AG10803 (cell line): ENCODE data around the gene TSPEAR.
"Not testable (repeated sequence)": the region's sequence is repeated elsewhere in the genome, so short reads cannot be mapped to it uniquely, and the experiment has no call there.

Experiments
- DNase-seq: peaks from one replicate; pipeline ENCODE4 v3.0.0; 2010; ENCODE audit warnings: low read depth
- H3K4me3 ChIP-seq: 2 replicates; pipeline ENCODE4 v1.5.1; 2011; ENCODE audit warnings: mild to moderate bottlenecking, low read length, control low read depth
- CTCF ChIP-seq: conservative IDR thresholded peaks from 2 replicates; pipeline ENCODE4 v1.5.1; 2011; ENCODE audit warnings: mild to moderate bottlenecking, low read length, control low read depth, inconsistent platforms

TSPEAR gene

GRCh38 chr21:44558695-44559094 is 152.7 kb downstream of the TSPEAR start, which contains the start of gene KRTAP10-3:
Gene KRTAP10-3, minus strand, starts transcription at chr21:44558795. Its CDS starts 80 bp downstream, at chr21:44558715.
- no peak within 1 kb of the TSS for H3K4me3 ChIP-seq
- DNase-seq: no peak
- no peak for TF ChIP-seq CTCF

DNA sequence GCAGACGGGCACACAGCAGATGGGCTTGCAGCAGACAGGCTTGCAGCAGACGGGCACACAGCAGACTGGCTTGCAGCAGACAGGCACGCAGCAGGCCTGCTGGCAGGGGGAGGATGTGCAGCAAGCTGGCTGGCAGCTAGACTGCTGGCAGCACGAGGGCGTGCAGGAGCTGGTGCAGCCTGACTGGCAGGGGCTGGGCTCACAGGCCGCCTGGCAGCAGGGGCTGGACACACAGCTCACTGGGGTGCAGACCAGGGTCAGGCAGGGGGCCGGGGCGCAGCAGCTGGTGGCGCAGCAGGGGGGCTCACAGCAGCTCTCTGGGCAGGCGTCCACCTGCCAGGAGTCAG is 153.1 kb downstream of the TSPEAR start:
- DNase-seq, H3K4me3 ChIP-seq: not testable (repeated sequence)

DNA sequence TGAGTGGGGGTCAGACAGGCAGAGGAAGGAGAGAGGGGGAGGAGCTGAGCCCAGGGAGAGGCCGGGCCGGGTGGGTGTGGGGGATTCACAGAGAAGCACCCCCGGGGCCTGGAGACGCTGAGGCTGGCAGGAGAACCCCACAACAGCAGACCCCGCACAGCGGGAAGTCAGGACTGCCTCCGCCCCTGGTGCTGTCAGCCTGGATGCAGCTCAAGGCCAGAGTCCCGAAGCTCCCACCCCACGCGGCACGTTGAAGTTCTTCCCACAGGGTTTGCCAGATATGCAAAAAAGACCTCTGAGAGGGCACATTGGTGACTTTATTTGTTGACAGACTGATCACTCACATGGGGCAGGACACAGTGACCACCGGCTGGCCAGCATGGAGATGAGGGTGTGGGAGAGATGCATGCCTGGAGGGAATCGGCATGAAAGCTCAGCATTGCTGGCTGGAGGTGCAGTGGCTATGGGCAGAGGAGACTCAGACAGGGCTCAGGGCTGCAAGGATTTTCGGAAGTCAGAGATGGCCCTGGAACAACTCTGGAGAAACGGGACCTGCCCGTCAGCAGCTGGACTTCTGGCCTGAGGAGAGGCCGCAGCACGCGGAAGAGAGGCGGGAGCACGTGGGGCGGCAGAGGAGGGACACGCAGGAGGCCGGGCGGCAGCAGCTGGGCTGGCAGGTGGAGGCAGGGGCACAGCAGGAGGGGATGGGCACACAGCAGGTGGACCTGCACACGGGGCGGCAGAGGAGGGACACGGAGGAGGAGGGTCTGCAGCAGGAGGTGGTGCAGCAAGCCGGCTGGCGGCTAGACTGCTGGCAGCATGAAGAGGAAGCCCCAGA is 153.7 kb downstream of the TSPEAR start:
- TF ChIP-seq CTCF: no peak
- no peak overlapping the region for H3K4me3 ChIP-seq
- DNase-seq: no peak

- DNase-seq: no peak
- H3K4me3 ChIP-seq: no peak overlapping the region
- TF ChIP-seq CTCF: no peak
These were observed 154.5 kb downstream of the TSPEAR start for GRCh38 chr21:44556879-44557278.

DNA sequence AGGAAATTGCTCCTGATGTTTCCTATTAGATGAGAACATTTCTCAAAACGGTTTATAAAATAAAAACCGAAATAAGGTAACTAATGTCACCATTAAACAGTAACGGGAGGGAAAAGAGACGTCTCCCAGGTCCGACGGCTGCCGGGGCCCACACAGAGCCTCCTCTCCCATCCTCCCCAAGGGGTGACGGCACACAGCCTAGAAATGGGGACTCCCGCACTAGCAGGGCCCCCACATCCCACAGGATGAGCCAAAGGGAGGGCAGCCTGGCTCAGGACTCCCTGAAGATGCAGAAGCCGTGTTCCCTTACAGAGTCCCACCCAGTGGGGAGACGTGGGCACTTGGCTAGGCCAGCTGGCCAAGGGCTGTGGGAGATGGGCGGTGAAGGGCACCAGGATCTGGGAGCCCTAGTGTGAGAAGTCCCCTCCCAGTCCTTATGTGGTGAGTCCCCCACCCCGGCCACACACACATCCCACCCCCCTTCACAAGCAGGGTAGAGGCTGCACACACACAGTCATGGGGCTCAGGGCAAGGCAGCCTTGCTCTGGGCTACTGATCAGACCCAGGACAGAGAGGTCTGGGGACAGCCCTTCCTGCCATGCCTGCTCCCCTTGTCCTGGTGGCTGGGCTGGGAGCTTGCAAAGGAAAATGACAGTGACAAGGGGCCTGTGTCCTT is 156.0 kb downstream of the TSPEAR start:
- DNase-seq: no peak
- no peak overlapping the region for H3K4me3 ChIP-seq
- TF ChIP-seq CTCF: no peak

DNA sequence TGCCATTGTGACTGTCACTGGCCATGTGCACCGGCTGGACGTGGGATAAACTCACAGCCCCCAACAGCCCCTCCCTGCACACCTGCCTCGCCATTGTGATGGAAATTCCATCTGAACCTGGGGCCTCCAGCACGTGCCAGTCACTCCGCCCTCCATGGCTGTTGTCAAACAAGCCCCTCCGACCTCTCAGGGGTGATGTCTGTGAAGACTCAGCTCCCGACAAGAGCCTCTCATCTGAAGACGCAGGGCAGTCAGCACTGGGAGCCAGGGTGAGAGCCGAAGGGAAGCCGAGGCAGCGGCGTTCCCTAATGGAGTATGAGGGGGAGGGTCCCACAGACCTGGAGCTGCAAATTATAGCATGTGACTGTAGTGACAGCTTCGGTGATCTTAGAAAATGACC is 158.7 kb downstream of the TSPEAR start:
- no peak overlapping the region for H3K4me3 ChIP-seq
- DNase-seq: no peak
- TF ChIP-seq CTCF: no peak

GRCh38 chr21:44552136-44552535 is 159.2 kb downstream of the TSPEAR start:
- no peak for DNase-seq
- no peak for TF ChIP-seq CTCF

More at GRCh38 chr21:44552136-44552535, 159.2 kb downstream of the TSPEAR start:
- no peak overlapping the region for H3K4me3 ChIP-seq
